Ishikawa (cell line): ENCODE data around the gene VPS16.

Experiments used
- CEBPB ChIP-seq: IDR thresholded peaks from 2 replicates; pipeline ENCODE4 v1.6.1; 2012
- CREB1 ChIP-seq: IDR thresholded peaks from 2 replicates; pipeline ENCODE4 v1.6.1; 2012; ENCODE audit warnings: low read depth
- EGR1 ChIP-seq: IDR thresholded peaks from 2 replicates; pipeline ENCODE4 v1.6.1; 2012
- EP300 ChIP-seq: IDR thresholded peaks from 2 replicates; pipeline ENCODE4 v1.6.1; 2012; ENCODE audit warnings: borderline replicate concordance
- FOXM1 ChIP-seq: IDR thresholded peaks from 2 replicates; pipeline ENCODE4 v1.6.1; 2012; ENCODE audit warnings: low read depth, borderline replicate concordance
- MAX ChIP-seq: IDR thresholded peaks from 2 replicates; pipeline ENCODE4 v1.6.1; 2012
- NFIC ChIP-seq: IDR thresholded peaks from 2 replicates; pipeline ENCODE4 v1.6.1; 2012
- RAD21 ChIP-seq: IDR thresholded peaks from 2 replicates; pipeline ENCODE4 v1.6.1; 2012; ENCODE audit warnings: low read depth
- REST ChIP-seq: IDR thresholded peaks from 2 replicates; pipeline ENCODE4 v1.6.1; 2012; ENCODE audit warnings: low read depth, mild to moderate bottlenecking
- TAF1 ChIP-seq: IDR thresholded peaks from 2 replicates; pipeline ENCODE4 v1.6.1; 2012; ENCODE audit warnings: low read depth, mild to moderate bottlenecking
- TCF12 ChIP-seq: IDR thresholded peaks from 2 replicates; pipeline ENCODE4 v1.6.1; 2012; ENCODE audit warnings: low read depth
- TEAD4 ChIP-seq: IDR thresholded peaks from 2 replicates; pipeline ENCODE4 v1.6.1; 2012
- USF1 ChIP-seq: IDR thresholded peaks from 2 replicates; pipeline ENCODE4 v1.6.1; 2012
- YY1 ChIP-seq: IDR thresholded peaks from 2 replicates; pipeline ENCODE4 v1.6.1; 2012; ENCODE audit warnings: low read depth
- ZBTB7A ChIP-seq: IDR thresholded peaks from 2 replicates; pipeline ENCODE4 v1.6.1; 2012; ENCODE audit warnings: low read depth

The VPS16 gene

GRCh38 chr20:2873010-2873746 lies 32.6 kb downstream of the VPS16 start, which contains the start of gene PTPRA:
Gene PTPRA (plus strand): TSS chr20:2873481. CDS start chr20:2964278, 90,797 bp downstream.
- TF ChIP-seq TAF1 (peak; percentile 86), CREB1 (no peak), NFIC (no peak), TEAD4 (no peak), MAX (peak; percentile 23), RAD21 (no peak), USF1 (no peak), EGR1 (no peak), EP300 (no peak), YY1 (peak; percentile 60), TCF12 (peak; percentile 33; the same call in 1 of the 2 replicates), ZBTB7A (peak; percentile 39; the same call in 1 of the 2 replicates)

- TF ChIP-seq EGR1 (no peak), ZBTB7A (peak; percentile 87)
Observed at GRCh38 chr20:2873747-2874041, 33.1 kb downstream of the VPS16 start.

- TF ChIP-seq CEBPB, result no peak
- TF ChIP-seq EGR1, result no peak
- no peak for TF ChIP-seq TCF12
- TF ChIP-seq EP300, result no peak
- TF ChIP-seq FOXM1, result no peak
- no peak for TF ChIP-seq CREB1
- no peak for TF ChIP-seq NFIC
- no peak for TF ChIP-seq USF1
- TF ChIP-seq YY1, result no peak
- no peak for TF ChIP-seq TEAD4
- TF ChIP-seq MAX, result no peak
- no peak for TF ChIP-seq TAF1
- no peak for TF ChIP-seq ZBTB7A
- no peak for TF ChIP-seq RAD21
- no peak for TF ChIP-seq REST
Observed at GRCh38 chr20:2874456-2874855, 33.9 kb downstream of the VPS16 start.

- no peak for TF ChIP-seq TEAD4
- TF ChIP-seq USF1, result no peak
- TF ChIP-seq EP300, result no peak
- no peak for TF ChIP-seq MAX
- TF ChIP-seq CREB1, result no peak
- TF ChIP-seq FOXM1, result no peak
Observed at GRCh38 chr20:2875690-2876203, 35.2 kb downstream of the VPS16 start.

- TF ChIP-seq EP300, result no peak
- TF ChIP-seq MAX, result no peak
- no peak for TF ChIP-seq CEBPB
- no peak for TF ChIP-seq TCF12
- no peak for TF ChIP-seq EGR1
- no peak for TF ChIP-seq NFIC
- TF ChIP-seq RAD21, result no peak
- no peak for TF ChIP-seq YY1
- no peak for TF ChIP-seq USF1
- TF ChIP-seq FOXM1, result no peak
- no peak for TF ChIP-seq TAF1
Observed at GRCh38 chr20:2878515-2878914, 38.0 kb downstream of the VPS16 start.

- TF ChIP-seq TEAD4 (no peak), REST (no peak), ZBTB7A (no peak), FOXM1 (no peak), CEBPB (no peak), USF1 (no peak), RAD21 (no peak), NFIC (no peak), CREB1 (no peak), YY1 (no peak), TAF1 (no peak), TCF12 (no peak), EP300 (no peak), EGR1 (no peak)
Observed at GRCh38 chr20:2879146-2879545, 38.6 kb downstream of the VPS16 start.
